GM18498 (cell line): ENCODE measurements around the gene TPM4.
A peak's percentile ranks its signal among the peaks of the same experiment; 100 is the strongest.
"Not testable (repeated sequence)": the region's sequence is repeated elsewhere in the genome, so short reads cannot be mapped to it uniquely, and the experiment has no call there.

Experiments used
- ATAC-seq: cut with Tn5 transposase; IDR thresholded peaks from one replicate; pipeline ENCODE4 v1.9.1; 2021; ENCODE audit warnings: mild to moderate bottlenecking, moderate library complexity; ENCODE audit not compliant: unreplicated experiment

The TPM4 gene

GRCh38 chr19:16076154-16076957, at the start of gene TPM4:
TSS of gene TPM4 (plus strand) at chr19:16076495. CDS start at chr19:16076566, 71 bp downstream.
- peak; percentile 65 for ATAC-seq

GRCh38 chr19:16026756-16027155, 49.5 kb upstream of the TPM4 start:
- no peak for ATAC-seq

GRCh38 chr19:16027528-16027927, 48.8 kb upstream of the TPM4 start:
- no peak for ATAC-seq

GRCh38 chr19:16030155-16030554, 46.1 kb upstream of the TPM4 start:
- not testable (repeated sequence) for ATAC-seq

GRCh38 chr19:16030964-16031871, 45.1 kb upstream of the TPM4 start:
- ATAC-seq, result no peak

- ATAC-seq, result no peak
These were observed 44.5 kb upstream of the TPM4 start for GRCh38 chr19:16031872-16032200.

- no peak for ATAC-seq
These were observed 43.7 kb upstream of the TPM4 start for GRCh38 chr19:16032509-16033135.

GRCh38 chr19:16033136-16033530, 43.2 kb upstream of the TPM4 start:
- no peak for ATAC-seq

- no peak for ATAC-seq
These were observed 42.6 kb upstream of the TPM4 start for GRCh38 chr19:16033721-16034120.

GRCh38 chr19:16034180-16034579, 42.1 kb upstream of the TPM4 start:
- no peak for ATAC-seq

GRCh38 chr19:16034958-16035560, 41.2 kb upstream of the TPM4 start:
- no peak for ATAC-seq

- ATAC-seq, result no peak
These were observed 40.5 kb upstream of the TPM4 start for GRCh38 chr19:16035601-16036297.

GRCh38 chr19:16036397-16036925, 39.8 kb upstream of the TPM4 start:
- no peak for ATAC-seq

GRCh38 chr19:16036941-16037340, 39.4 kb upstream of the TPM4 start:
- ATAC-seq, result no peak

GRCh38 chr19:16037424-16038195, 38.7 kb upstream of the TPM4 start:
- ATAC-seq, result no peak

GRCh38 chr19:16038196-16038695, 38.0 kb upstream of the TPM4 start:
- ATAC-seq, result no peak

GRCh38 chr19:16039081-16039480, 37.2 kb upstream of the TPM4 start:
- no peak for ATAC-seq

- no peak for ATAC-seq
These were observed 36.8 kb upstream of the TPM4 start for GRCh38 chr19:16039545-16039944.

GRCh38 chr19:16040642-16041041, 35.7 kb upstream of the TPM4 start:
- ATAC-seq, result no peak
